ENCODE data around the gene BEAN1. TPM values are rescaled to one million over a fixed set of nuclear protein-coding genes. Genes with fewer than 3 reads are reported as not detected.

BEAN1 gene
- total RNA-seq, 1 experiment from 2014 or later: 0.24 TPM

- H4K5ac ChIP-seq (ENCODE audit: insufficient read length, low read depth, low read length): no peak overlapping the region
- no peak for DNase-seq
- H3K14ac ChIP-seq (ENCODE audit: insufficient read depth, low read length): no peak overlapping the region
- H2BK15ac ChIP-seq (ENCODE audit: low read depth, low read length): no peak overlapping the region
- Mint-ChIP-seq H3K4me3 (peak overlapping the region; percentile 27 to 73; a peak in 3 of 5 replicates), H3K27me3 (ENCODE audit: low read depth) (peaks cover 89% of the 10 kb centered on the region), H3K27ac (no peak overlapping the region), H3K4me1 (peaks cover 7 to 28% of the 10 kb centered on the region in 2 experiments), H3K9me3 (no peaks in the 10 kb centered on the region; a peak in 1 of 5 replicates), H3K36me3 (ENCODE audit: insufficient read depth in 1 of 3, low read depth in 3 of 3) (no peaks in the 10 kb centered on the region; a peak in 1 of 7 replicates)
- TF ChIP-seq, protein P1, sequence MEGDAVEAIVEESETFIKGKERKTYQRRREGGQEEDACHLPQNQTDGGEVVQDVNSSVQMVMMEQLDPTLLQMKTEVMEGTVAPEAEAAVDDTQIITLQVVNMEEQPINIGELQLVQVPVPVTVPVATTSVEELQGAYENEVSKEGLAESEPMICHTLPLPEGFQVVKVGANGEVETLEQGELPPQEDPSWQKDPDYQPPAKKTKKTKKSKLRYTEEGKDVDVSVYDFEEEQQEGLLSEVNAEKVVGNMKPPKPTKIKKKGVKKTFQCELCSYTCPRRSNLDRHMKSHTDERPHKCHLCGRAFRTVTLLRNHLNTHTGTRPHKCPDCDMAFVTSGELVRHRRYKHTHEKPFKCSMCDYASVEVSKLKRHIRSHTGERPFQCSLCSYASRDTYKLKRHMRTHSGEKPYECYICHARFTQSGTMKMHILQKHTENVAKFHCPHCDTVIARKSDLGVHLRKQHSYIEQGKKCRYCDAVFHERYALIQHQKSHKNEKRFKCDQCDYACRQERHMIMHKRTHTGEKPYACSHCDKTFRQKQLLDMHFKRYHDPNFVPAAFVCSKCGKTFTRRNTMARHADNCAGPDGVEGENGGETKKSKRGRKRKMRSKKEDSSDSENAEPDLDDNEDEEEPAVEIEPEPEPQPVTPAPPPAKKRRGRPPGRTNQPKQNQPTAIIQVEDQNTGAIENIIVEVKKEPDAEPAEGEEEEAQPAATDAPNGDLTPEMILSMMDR (conservative IDR thresholded peaks at IDR 0.05): no peak
- H3K56ac ChIP-seq (ENCODE audit: insufficient read length, low read depth, low read length): no peak overlapping the region
- H3K23me2 ChIP-seq (ENCODE audit: insufficient read length, low read depth, low read length, poor library complexity, severe bottlenecking): peaks cover 13% of the 10 kb centered on the region
- H3K23ac ChIP-seq (ENCODE audit: insufficient read length, low read depth, low read length): no peak overlapping the region
- peaks cover 2% of the 10 kb centered on the region; the same call in 1 of the 2 replicates for H3K4me1 ChIP-seq (ENCODE audit: insufficient read depth, low read length)
- no peak overlapping the region for H3T11ph ChIP-seq (ENCODE audit: low read length)
- no peak overlapping the region for H2BK5ac ChIP-seq (ENCODE audit: insufficient read length, low read length)
- no peaks in the 10 kb centered on the region for H3K79me2 ChIP-seq (ENCODE audit: insufficient read depth, low read length)
- H3K9ac ChIP-seq (ENCODE audit: extremely low read depth, insufficient read length, low read length): no peak overlapping the region
- H3K27me3 ChIP-seq (ENCODE audit: insufficient read depth, low read length): peaks cover 48% of the 10 kb centered on the region
- H3K4me2 ChIP-seq (ENCODE audit: insufficient read depth, insufficient read length, low read length): no peak overlapping the region
- H2BK120ac ChIP-seq (ENCODE audit: low read depth, low read length, poor library complexity, severe bottlenecking): no peak overlapping the region
- H4K91ac ChIP-seq (ENCODE audit: insufficient read length, low read depth, low read length): no peak overlapping the region
- H2AK5ac ChIP-seq (ENCODE audit: insufficient read length, low read length): no peak overlapping the region
- H2AFZ ChIP-seq (ENCODE audit: low read length): no peak overlapping the region
- H3K9me3 ChIP-seq (ENCODE audit: control insufficient read depth, low read depth, low read length): no peaks in the 10 kb centered on the region
- peaks cover 2% of the 10 kb centered on the region for H4K20me1 ChIP-seq (ENCODE audit: control insufficient read depth, insufficient read depth, insufficient read length)
- H4K8ac ChIP-seq (replicated peaks; ENCODE audit: insufficient read length, low read depth, low read length): no peak overlapping the region
- no peak overlapping the region for H3K4ac ChIP-seq (ENCODE audit: low read depth, low read length)
- no peaks in the 10 kb centered on the region for H3K79me1 ChIP-seq (ENCODE audit: insufficient read depth, low read depth, low read length, poor library complexity, severe bottlenecking)
- no peak overlapping the region for H3K27ac ChIP-seq (ENCODE audit: insufficient read length, low read depth, low read length)
- H3K18ac ChIP-seq (ENCODE audit: insufficient read length, low read depth, low read length): no peak overlapping the region
- no peak overlapping the region for H2BK20ac ChIP-seq (ENCODE audit: low read depth, low read length, poor library complexity, severe bottlenecking)
- no CpG with 5 or more reads among the region's 8 CpGs for WGBS (ENCODE audit: extremely low coverage, insufficient read length, low lambda C conversion rate)
- no peak overlapping the region for H2BK12ac ChIP-seq (ENCODE audit: insufficient read length, low read depth, low read length)
These were observed 1.4 kb upstream of the BEAN1 start for GRCh38 chr16:66425651-66426050.
